ENCODE data around the gene HJV.

The HJV gene

GRCh38 chr1:145975216-145975615, 46.3 kb downstream of the HJV start:
- DNase-seq, result no peak

DNA sequence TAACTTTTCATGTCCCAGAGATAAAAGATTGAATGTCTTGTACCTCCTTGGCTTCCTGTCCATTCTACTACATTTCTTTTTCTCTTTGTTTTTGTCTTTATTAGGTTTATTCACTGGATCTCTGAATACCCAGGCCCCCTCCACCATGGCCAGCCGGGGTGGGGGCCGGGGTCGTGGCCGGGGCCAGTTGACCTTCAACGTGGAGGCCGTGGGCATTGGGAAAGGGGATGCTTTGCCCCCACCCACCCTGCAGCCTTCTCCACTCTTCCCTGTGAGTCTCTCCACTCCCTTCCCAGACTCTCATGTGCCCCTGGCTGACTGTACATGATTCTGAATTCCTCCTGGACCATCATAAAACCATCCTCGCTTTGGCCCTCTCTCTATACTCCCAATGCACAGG, 46.8 kb downstream of the HJV start:
- DNase-seq, result no peak

DNA sequence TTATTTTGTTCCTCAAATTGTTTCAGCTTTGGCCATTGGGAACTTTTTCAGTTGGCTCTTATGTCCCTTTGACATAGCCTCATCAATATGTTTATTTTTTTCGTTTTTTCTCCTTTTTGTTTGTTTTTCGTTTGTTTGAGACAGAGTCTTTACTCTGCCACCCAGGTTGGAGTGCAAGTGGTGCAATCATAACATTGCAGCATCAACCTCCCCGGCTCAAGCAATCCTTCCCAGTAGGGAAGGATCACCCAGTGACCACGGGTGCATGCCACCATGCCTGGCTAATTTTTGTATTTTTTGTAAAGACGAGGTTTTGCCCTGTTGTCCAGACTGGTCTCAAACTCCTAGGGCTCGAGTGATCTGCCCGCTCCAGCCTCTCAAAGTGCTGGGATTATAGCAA, 49.0 kb downstream of the HJV start:
- DNase-seq, result no peak

All from activated CD4-positive, alpha-beta T cell treated with anti-CD3 and anti-CD28 coated beads, Interleukin-2, Interleukin-6, amounts not matched to agents 100 ng/mL and 50 ng/mL, durations not matched to agents 16 hours and 8 hours (primary cell).